SU-DHL-6 (cell line): ENCODE measurements around the gene DGLUCY.

ENCODE experiments used
- H2AFZ ChIP-seq: fragments of 200-600 bp; sonication (generic); 2 replicates; pipeline ENCODE4 v1.6.1; 2014; ENCODE audit warnings: low read depth, mild to moderate bottlenecking, moderate library complexity, mixed read lengths, antibody characterized with exemption, low read length; ENCODE audit not compliant: severe bottlenecking
- H3F3A ChIP-seq: fragments of 200-600 bp; shearing (Covaris generic); 2 replicates; pipeline ENCODE4 v1.6.0; 2016; ENCODE audit warnings: antibody characterized with exemption, mild to moderate bottlenecking; ENCODE audit not compliant: insufficient read depth
- H3K27ac ChIP-seq: fragments of 200-600 bp; sonication (generic); 2 replicates; pipeline ENCODE4 v1.5.1; 2016; ENCODE audit warnings: low read depth, mild to moderate bottlenecking, low read length, moderate library complexity, mixed read lengths
- H3K27me3 ChIP-seq: fragments of 200-600 bp; sonication (generic), shearing (Covaris generic); 2 replicates; pipeline ENCODE4 v1.6.0; 2014; ENCODE audit warnings: mild to moderate bottlenecking, low read length
- H3K36me3 ChIP-seq: fragments of 200-600 bp; sonication (generic); 2 replicates; pipeline ENCODE4 v1.6.1; 2014; ENCODE audit warnings: mild to moderate bottlenecking, low read length, mixed read lengths
- H3K4me2 ChIP-seq: fragments of 300-600, 200-600 bp; shearing (Covaris generic), sonication (generic); 2 replicates; pipeline ENCODE4 v1.6.0; 2014; ENCODE audit warnings: low read length, low read depth, mild to moderate bottlenecking; ENCODE audit not compliant: poor library complexity, severe bottlenecking
- H3K4me3 ChIP-seq: fragments of 200-600 bp; sonication (generic); 2 replicates; pipeline ENCODE4 v1.5.1; 2014; ENCODE audit warnings: antibody characterized with exemption, low read length, mild to moderate bottlenecking, mixed read lengths; ENCODE audit not compliant: insufficient read depth, poor library complexity, severe bottlenecking
- H3K79me2 ChIP-seq: fragments of 200-600 bp; sonication (generic); 2 replicates; pipeline ENCODE4 v1.6.1; 2014; ENCODE audit warnings: mild to moderate bottlenecking, low read length, moderate library complexity; ENCODE audit not compliant: insufficient read depth
- H3K9ac ChIP-seq: fragments of 200-600 bp; sonication (generic); 2 replicates; pipeline ENCODE4 v1.7.0; 2014; ENCODE audit warnings: mild to moderate bottlenecking, low read length
- H3K9me2 ChIP-seq: fragments of 200-600 bp; sonication (generic); replicated peaks from 2 replicates; pipeline ENCODE4 v1.6.1; 2014; ENCODE audit warnings: low read length; ENCODE audit not compliant: insufficient read depth
- H3K9me3 ChIP-seq: fragments of 200-600 bp; sonication (generic); 2 replicates; pipeline ENCODE4 v1.6.1; 2014; ENCODE audit warnings: low read length, mixed read lengths; ENCODE audit not compliant: insufficient read depth
- H4K20me1 ChIP-seq: fragments of 200-600 bp; sonication (generic); 2 replicates; pipeline ENCODE4 v1.6.1; 2014; ENCODE audit warnings: low read depth, mild to moderate bottlenecking, antibody characterized with exemption, low read length, moderate library complexity, mixed read lengths
- EZH2phosphoT487 ChIP-seq: fragments of 200-600 bp; sonication (generic), shearing (Covaris generic); conservative IDR thresholded peaks from 2 replicates; pipeline ENCODE4 v1.6.1; 2018; ENCODE audit warnings: mild to moderate bottlenecking, antibody characterized with exemption, low read length, moderate library complexity, mixed read lengths
- TF ChIP-seq, protein P1 (sequence below): fragments of 200-600 bp; sonication (generic); IDR thresholded peaks from one replicate; pipeline ENCODE4 v1.5.1; 2017; ENCODE audit warnings: antibody characterized with exemption, mild to moderate bottlenecking, low read length, moderate library complexity; ENCODE audit not compliant: insufficient read depth, poor library complexity, severe bottlenecking

DGLUCY gene

DNA sequence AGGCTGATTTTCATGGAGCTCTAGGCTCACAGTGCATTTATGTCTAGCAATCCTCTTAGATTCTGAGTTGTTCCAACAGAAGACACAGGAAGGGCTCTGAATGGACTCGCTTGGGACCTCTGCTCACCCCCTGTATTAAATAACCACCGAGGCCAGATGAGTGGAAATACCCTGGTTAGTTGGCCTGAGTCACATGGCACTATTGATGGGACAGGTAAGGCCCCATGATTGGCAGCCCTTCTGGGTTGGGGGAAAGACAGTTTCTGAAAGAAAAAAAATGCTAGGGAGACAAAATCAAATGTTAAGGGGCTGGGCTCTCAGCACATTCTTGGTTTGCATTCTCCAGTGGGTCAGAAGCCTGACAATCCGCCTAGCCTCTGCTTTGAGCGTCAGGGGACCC, 14.8 kb downstream of the DGLUCY start:
- H3K79me2 ChIP-seq: peaks cover 3% of the 10 kb centered on the region; the same call in 1 of the 2 replicates
- H3K27ac ChIP-seq: no peak overlapping the region
- H3K9me3 ChIP-seq: no peaks in the 10 kb centered on the region
- H2AFZ ChIP-seq: no peak overlapping the region
- no peaks in the 10 kb centered on the region for H3K9me2 ChIP-seq
- H3K4me3 ChIP-seq: no peak overlapping the region
- no peaks in the 10 kb centered on the region for H3K36me3 ChIP-seq
- no peak overlapping the region for H3K4me2 ChIP-seq
- H4K20me1 ChIP-seq: no peaks in the 10 kb centered on the region
- H3K27me3 ChIP-seq: no peaks in the 10 kb centered on the region
- TF ChIP-seq EZH2phosphoT487: no peak
- TF ChIP-seq, protein P1, sequence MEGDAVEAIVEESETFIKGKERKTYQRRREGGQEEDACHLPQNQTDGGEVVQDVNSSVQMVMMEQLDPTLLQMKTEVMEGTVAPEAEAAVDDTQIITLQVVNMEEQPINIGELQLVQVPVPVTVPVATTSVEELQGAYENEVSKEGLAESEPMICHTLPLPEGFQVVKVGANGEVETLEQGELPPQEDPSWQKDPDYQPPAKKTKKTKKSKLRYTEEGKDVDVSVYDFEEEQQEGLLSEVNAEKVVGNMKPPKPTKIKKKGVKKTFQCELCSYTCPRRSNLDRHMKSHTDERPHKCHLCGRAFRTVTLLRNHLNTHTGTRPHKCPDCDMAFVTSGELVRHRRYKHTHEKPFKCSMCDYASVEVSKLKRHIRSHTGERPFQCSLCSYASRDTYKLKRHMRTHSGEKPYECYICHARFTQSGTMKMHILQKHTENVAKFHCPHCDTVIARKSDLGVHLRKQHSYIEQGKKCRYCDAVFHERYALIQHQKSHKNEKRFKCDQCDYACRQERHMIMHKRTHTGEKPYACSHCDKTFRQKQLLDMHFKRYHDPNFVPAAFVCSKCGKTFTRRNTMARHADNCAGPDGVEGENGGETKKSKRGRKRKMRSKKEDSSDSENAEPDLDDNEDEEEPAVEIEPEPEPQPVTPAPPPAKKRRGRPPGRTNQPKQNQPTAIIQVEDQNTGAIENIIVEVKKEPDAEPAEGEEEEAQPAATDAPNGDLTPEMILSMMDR: no peak
- no peak overlapping the region for H3K9ac ChIP-seq
- no peaks in the 10 kb centered on the region for H3F3A ChIP-seq

DNA sequence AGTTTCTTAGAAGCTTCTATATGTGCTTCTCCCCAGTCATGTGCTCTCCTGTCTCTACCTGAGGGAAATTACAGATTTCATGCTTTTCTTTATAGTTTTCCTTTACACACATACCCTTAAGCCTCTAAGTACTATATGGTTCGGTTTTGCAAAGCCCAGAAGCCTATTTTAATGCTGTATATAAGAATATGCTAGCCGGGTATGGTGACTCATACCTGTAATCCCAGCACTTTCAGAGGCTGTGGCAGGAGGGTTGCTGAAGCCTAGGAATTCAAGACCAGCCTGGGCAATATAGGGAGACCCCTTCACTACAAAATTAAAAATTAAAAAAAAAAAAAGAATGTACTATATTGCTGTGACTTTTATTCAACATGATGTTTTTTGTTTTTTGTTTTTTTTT, 15.4 kb downstream of the DGLUCY start:
- H3K36me3 ChIP-seq: no peaks in the 10 kb centered on the region
- H3K4me3 ChIP-seq: no peak overlapping the region
- H2AFZ ChIP-seq: no peak overlapping the region
- H3K9me3 ChIP-seq: no peaks in the 10 kb centered on the region
- H3K79me2 ChIP-seq: peaks cover 1% of the 10 kb centered on the region; the same call in 1 of the 2 replicates
- no peaks in the 10 kb centered on the region for H3F3A ChIP-seq
- TF ChIP-seq EZH2phosphoT487: no peak
- TF ChIP-seq, protein P1: no peak
- no peak overlapping the region for H3K4me2 ChIP-seq
- no peak overlapping the region for H3K9ac ChIP-seq
- no peaks in the 10 kb centered on the region for H3K9me2 ChIP-seq
- H3K27me3 ChIP-seq: no peaks in the 10 kb centered on the region
- H3K27ac ChIP-seq: no peak overlapping the region
- no peaks in the 10 kb centered on the region for H4K20me1 ChIP-seq

DNA sequence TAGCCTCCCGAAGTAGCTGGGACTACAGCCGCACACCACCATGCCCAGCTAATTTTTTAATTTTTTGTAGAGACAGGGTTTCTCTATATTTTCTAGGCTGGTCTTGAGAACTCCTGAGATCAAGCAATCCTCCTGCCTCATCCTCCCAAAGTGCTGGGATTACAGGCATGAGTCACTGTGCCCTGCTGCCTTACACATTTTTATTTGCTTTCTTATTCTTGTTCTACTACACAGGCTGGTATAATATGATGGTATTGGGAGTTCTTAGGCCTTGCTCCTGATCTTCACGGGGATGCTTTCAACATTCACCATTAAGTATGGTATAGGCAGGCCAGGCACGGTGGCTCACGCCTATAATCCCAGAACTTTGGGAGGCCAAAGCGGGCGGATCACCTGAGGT, 21.2 kb downstream of the DGLUCY start:
- Histone ChIP-seq H3K27ac (no peak overlapping the region), H2AFZ (no peak overlapping the region), H3K9ac (no peak overlapping the region), H3K36me3 (no peaks in the 10 kb centered on the region), H4K20me1 (no peaks in the 10 kb centered on the region), H3K9me3 (no peaks in the 10 kb centered on the region), H3K79me2 (peaks cover 4% of the 10 kb centered on the region; the same call in 1 of the 2 replicates), H3K9me2 (no peaks in the 10 kb centered on the region), H3K4me3 (no peak overlapping the region), H3F3A (no peaks in the 10 kb centered on the region), H3K4me2 (no peak overlapping the region), H3K27me3 (no peaks in the 10 kb centered on the region)
- TF ChIP-seq, protein P1: no peak
- no peak for TF ChIP-seq EZH2phosphoT487
